Measurements from ENCODE around the gene OBSL1. TPM values are rescaled to one million over a fixed set of nuclear protein-coding genes. Genes with fewer than 3 reads are reported as not detected.
A peak's percentile ranks its signal among the peaks of the same experiment; 100 is the strongest.

The OBSL1 gene
- polyA plus RNA-seq, 2 donors, result 19.9 to 28.6 TPM

- H3K36me3 ChIP-seq (ENCODE audit: control insufficient read depth in 2 of 2, insufficient read depth in 2 of 2, low read length in 1 of 2), result peaks cover 10 to 50% of the 10 kb centered on the region in 2 donors
- WGBS, 2 donors, result 83 to 87% methylated on average over 15 of the region's 15 CpGs
Observed at GRCh38 chr2:219612577-219613286, 41.4 kb upstream of the OBSL1 start.

GRCh38 chr2:219611866-219612576 lies 40.7 kb upstream of the OBSL1 start:
- no peaks in the 10 kb centered on the region for H3K27me3 ChIP-seq (ENCODE audit: control insufficient read depth in 1 of 2, insufficient read depth in 2 of 2, low read length in 2 of 2)
- H3K9me3 ChIP-seq (ENCODE audit: control insufficient read depth in 2 of 2, insufficient read depth in 1 of 2, low read depth in 1 of 2, low read length in 1 of 2), result no peaks in the 10 kb centered on the region
- H3K36me3 ChIP-seq (ENCODE audit: control insufficient read depth in 2 of 2, insufficient read depth in 2 of 2, low read length in 1 of 2), result peaks cover 12 to 51% of the 10 kb centered on the region in 2 donors
- 78 to 79% methylated on average over 12 of the region's 12 CpGs for WGBS, 2 donors
- no peak overlapping the region for H3K4me3 ChIP-seq (ENCODE audit: low read depth in 1 of 2, low read length in 2 of 2)
- no peaks in the 10 kb centered on the region for H3K4me1 ChIP-seq (ENCODE audit: control insufficient read depth in 2 of 2, insufficient read depth in 2 of 2, low read length in 1 of 2)
- H3K27ac ChIP-seq (ENCODE audit: low read depth in 2 of 2, low read length in 1 of 2), result no peak overlapping the region

More at GRCh38 chr2:219612577-219613286, 41.4 kb upstream of the OBSL1 start:
- no peak overlapping the region for H3K4me3 ChIP-seq (ENCODE audit: low read depth in 1 of 2, low read length in 2 of 2)
- no peak overlapping the region for H3K27ac ChIP-seq (ENCODE audit: low read depth in 2 of 2, low read length in 1 of 2)
- H3K27me3 ChIP-seq (ENCODE audit: control insufficient read depth in 1 of 2, insufficient read depth in 2 of 2, low read length in 2 of 2), result no peaks in the 10 kb centered on the region
- no peaks in the 10 kb centered on the region for H3K9me3 ChIP-seq (ENCODE audit: control insufficient read depth in 2 of 2, insufficient read depth in 1 of 2, low read depth in 1 of 2, low read length in 1 of 2)
- no peaks in the 10 kb centered on the region for H3K4me1 ChIP-seq (ENCODE audit: control insufficient read depth in 2 of 2, insufficient read depth in 2 of 2, low read length in 1 of 2)

DNA sequence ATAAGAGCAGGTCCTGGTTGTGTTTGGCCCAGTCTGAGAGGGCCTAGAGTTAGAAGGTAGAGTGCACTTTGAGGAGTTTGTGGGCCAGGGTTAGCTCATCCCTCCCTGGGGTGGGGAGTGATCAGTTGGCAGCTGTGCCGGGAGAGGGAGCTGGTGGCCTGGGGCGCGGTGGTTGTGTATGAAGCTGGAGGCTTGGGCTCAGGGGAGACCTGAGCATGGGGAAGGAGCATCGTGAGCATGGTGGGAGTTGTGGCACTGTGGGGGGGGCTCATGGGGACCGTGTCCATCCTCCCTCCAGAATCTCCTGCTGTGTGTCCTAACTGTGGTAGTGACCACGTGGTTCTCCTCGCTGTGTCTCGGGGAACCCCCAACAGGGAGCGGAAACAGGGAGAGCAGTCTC lies 40.0 kb upstream of the OBSL1 start:
- Histone ChIP-seq H3K27ac (ENCODE audit: low read depth in 2 of 2, low read length in 1 of 2) (no peak overlapping the region), H3K4me3 (ENCODE audit: low read depth in 1 of 2, low read length in 2 of 2) (no peak overlapping the region), H3K36me3 (ENCODE audit: control insufficient read depth in 2 of 2, insufficient read depth in 2 of 2, low read length in 1 of 2) (peaks cover 11 to 51% of the 10 kb centered on the region in 2 donors), H3K4me1 (ENCODE audit: control insufficient read depth in 2 of 2, insufficient read depth in 2 of 2, low read length in 1 of 2) (no peaks in the 10 kb centered on the region), H3K27me3 (ENCODE audit: control insufficient read depth in 1 of 2, insufficient read depth in 2 of 2, low read length in 2 of 2) (no peaks in the 10 kb centered on the region), H3K9me3 (ENCODE audit: control insufficient read depth in 2 of 2, insufficient read depth in 1 of 2, low read depth in 1 of 2, low read length in 1 of 2) (no peaks in the 10 kb centered on the region)
- 94 to 95% methylated on average over 9 of the region's 9 CpGs for WGBS, 2 donors

DNA sequence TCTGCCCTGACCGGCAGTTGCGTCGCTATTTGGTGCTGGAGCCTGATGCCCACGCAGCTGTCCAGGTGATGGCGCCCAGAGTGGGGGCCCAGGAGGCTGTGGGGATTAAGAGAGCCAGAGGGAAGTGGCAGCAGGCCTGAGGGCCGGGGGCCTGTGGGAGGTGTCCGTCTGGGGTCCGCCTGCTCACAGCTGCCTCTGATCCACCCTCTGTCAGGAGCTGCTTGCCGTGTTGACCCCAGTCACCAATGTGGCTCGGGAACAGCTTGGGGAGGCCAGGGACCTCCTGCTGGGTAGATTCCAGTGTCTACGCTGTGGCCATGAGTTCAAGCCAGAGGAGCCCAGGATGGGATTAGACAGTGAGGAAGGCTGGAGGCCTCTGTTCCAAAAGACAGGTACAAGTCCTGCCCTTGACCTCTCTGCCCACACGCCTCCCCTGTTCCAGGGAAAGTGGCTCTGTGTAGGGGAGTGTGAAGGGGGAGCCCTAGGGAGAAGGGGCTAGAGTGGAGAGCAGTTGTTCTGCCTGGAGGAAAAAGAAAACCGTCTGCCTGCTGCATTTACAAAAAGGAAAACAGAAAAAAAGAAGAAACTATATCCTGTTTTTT lies 37.9 kb upstream of the OBSL1 start:
- Histone ChIP-seq H3K36me3 (ENCODE audit: control insufficient read depth in 2 of 2, insufficient read depth in 2 of 2, low read length in 1 of 2) (peaks cover 12 to 41% of the 10 kb centered on the region in 2 donors), H3K27me3 (ENCODE audit: control insufficient read depth in 1 of 2, insufficient read depth in 2 of 2, low read length in 2 of 2) (no peaks in the 10 kb centered on the region), H3K4me3 (ENCODE audit: low read depth in 1 of 2, low read length in 2 of 2) (no peak overlapping the region), H3K27ac (ENCODE audit: low read depth in 2 of 2, low read length in 1 of 2) (peak overlapping the region; percentile 19 to 34), H3K4me1 (ENCODE audit: control insufficient read depth in 2 of 2, insufficient read depth in 2 of 2, low read length in 1 of 2) (no peaks in the 10 kb centered on the region), H3K9me3 (ENCODE audit: control insufficient read depth in 2 of 2, insufficient read depth in 1 of 2, low read depth in 1 of 2, low read length in 1 of 2) (no peaks in the 10 kb centered on the region)
- WGBS, 2 donors, result 87 to 88% methylated on average over 13 of the region's 13 CpGs

GRCh38 chr2:219608399-219608964 lies 37.1 kb upstream of the OBSL1 start:
- Histone ChIP-seq H3K36me3 (ENCODE audit: control insufficient read depth in 2 of 2, insufficient read depth in 2 of 2, low read length in 1 of 2) (peaks cover 12 to 39% of the 10 kb centered on the region in 2 donors), H3K27me3 (ENCODE audit: control insufficient read depth in 1 of 2, insufficient read depth in 2 of 2, low read length in 2 of 2) (no peaks in the 10 kb centered on the region), H3K9me3 (ENCODE audit: control insufficient read depth in 2 of 2, insufficient read depth in 1 of 2, low read depth in 1 of 2, low read length in 1 of 2) (no peaks in the 10 kb centered on the region), H3K27ac (ENCODE audit: low read depth in 2 of 2, low read length in 1 of 2) (no peak overlapping the region), H3K4me3 (ENCODE audit: low read depth in 1 of 2, low read length in 2 of 2) (no peak overlapping the region), H3K4me1 (ENCODE audit: control insufficient read depth in 2 of 2, insufficient read depth in 2 of 2, low read length in 1 of 2) (no peaks in the 10 kb centered on the region)
- WGBS, 2 donors, result 84 to 87% methylated on average over 15 of the region's 15 CpGs

DNA sequence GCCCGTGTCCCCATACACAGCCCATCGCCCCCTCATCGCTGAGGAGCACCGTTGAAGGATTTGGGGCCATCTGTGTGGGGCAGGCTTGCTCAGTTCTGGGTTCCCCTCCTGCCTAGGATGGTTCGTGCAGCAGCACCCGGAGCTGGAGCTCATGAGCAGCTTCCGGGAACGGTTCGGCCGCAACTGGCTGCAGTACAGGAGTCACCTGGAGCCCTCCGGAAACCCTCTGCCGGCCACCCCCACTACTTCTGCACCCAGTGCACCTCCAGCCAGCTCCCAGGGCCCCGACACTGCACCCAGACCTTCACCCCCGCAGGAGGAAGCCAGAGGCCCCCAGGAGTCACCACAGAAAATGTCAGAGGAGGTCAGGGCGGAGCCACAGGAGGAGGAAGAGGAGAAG lies 36.6 kb upstream of the OBSL1 start:
- Histone ChIP-seq H3K27me3 (ENCODE audit: control insufficient read depth in 1 of 2, insufficient read depth in 2 of 2, low read length in 2 of 2) (no peaks in the 10 kb centered on the region), H3K4me3 (ENCODE audit: low read depth in 1 of 2, low read length in 2 of 2) (no peak overlapping the region), H3K9me3 (ENCODE audit: control insufficient read depth in 2 of 2, insufficient read depth in 1 of 2, low read depth in 1 of 2, low read length in 1 of 2) (no peaks in the 10 kb centered on the region), H3K4me1 (ENCODE audit: control insufficient read depth in 2 of 2, insufficient read depth in 2 of 2, low read length in 1 of 2) (no peaks in the 10 kb centered on the region), H3K36me3 (ENCODE audit: control insufficient read depth in 2 of 2, insufficient read depth in 2 of 2, low read length in 1 of 2) (peaks cover 12 to 38% of the 10 kb centered on the region in 2 donors), H3K27ac (ENCODE audit: low read depth in 2 of 2, low read length in 1 of 2) (no peak overlapping the region)
- 92% methylated on average over 15 of the region's 15 CpGs for WGBS, 2 donors

DNA sequence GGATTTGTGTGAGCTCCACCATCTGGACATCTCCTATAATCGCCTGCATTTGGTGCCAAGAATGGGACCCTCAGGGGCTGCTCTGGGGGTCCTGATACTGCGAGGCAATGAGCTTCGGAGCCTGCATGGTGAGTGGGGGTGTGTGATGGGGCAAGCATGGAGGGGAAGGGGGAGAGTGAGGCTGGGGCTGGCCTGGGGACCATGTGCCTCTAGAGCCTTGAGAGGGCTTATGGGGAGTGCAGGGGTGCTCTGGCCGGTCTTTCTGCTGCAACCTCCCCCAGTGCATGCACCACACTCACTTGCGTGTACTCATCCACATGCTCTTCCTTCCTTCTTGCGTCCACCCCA lies 34.2 kb upstream of the OBSL1 start:
- peaks cover 27 to 36% of the 10 kb centered on the region in 2 donors for H3K36me3 ChIP-seq (ENCODE audit: control insufficient read depth in 2 of 2, insufficient read depth in 2 of 2, low read length in 1 of 2)
- WGBS, 2 donors, result 81 to 88% methylated on average over 6 of the region's 6 CpGs

DNA sequence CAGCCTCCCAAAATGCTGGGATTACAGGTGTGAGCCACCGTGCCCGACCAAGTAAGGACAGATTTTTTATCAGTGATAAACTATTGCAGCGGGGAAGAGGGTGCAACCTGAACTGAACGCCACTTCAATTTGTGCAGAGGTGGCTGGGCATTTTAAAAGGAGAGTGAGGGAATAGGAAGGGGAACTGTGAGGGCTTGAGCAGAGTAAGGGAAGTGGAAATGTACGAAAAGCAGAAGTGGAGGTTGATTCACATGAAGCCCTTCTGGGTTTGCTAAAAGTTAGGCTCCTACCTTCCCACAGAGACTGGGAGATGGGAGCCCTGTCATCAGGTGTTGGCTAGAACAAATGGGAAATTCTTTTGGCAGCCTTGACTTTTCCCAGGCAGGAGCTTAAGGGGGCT lies 32.4 kb upstream of the OBSL1 start:
- H3K4me1 ChIP-seq (ENCODE audit: control insufficient read depth in 2 of 2, insufficient read depth in 2 of 2, low read length in 1 of 2), result no peaks in the 10 kb centered on the region
- H3K27me3 ChIP-seq (ENCODE audit: control insufficient read depth in 1 of 2, insufficient read depth in 2 of 2, low read length in 2 of 2), result no peaks in the 10 kb centered on the region
- no peak overlapping the region for H3K27ac ChIP-seq (ENCODE audit: low read depth in 2 of 2, low read length in 1 of 2)
- no peak overlapping the region for H3K4me3 ChIP-seq (ENCODE audit: low read depth in 1 of 2, low read length in 2 of 2)
- H3K36me3 ChIP-seq (ENCODE audit: control insufficient read depth in 2 of 2, insufficient read depth in 2 of 2, low read length in 1 of 2), result peaks cover 27 to 32% of the 10 kb centered on the region in 2 donors
- 88 to 90% methylated on average over 5 of the region's 5 CpGs for WGBS, 2 donors
- no peaks in the 10 kb centered on the region for H3K9me3 ChIP-seq (ENCODE audit: control insufficient read depth in 2 of 2, insufficient read depth in 1 of 2, low read depth in 1 of 2, low read length in 1 of 2)

More for the DNA sequence above, 34.2 kb upstream of the OBSL1 start:
- H3K27ac ChIP-seq (ENCODE audit: low read depth in 2 of 2, low read length in 1 of 2), result no peak overlapping the region
- no peaks in the 10 kb centered on the region for H3K4me1 ChIP-seq (ENCODE audit: control insufficient read depth in 2 of 2, insufficient read depth in 2 of 2, low read length in 1 of 2)
- H3K9me3 ChIP-seq (ENCODE audit: control insufficient read depth in 2 of 2, insufficient read depth in 1 of 2, low read depth in 1 of 2, low read length in 1 of 2), result no peaks in the 10 kb centered on the region
- no peaks in the 10 kb centered on the region for H3K27me3 ChIP-seq (ENCODE audit: control insufficient read depth in 1 of 2, insufficient read depth in 2 of 2, low read length in 2 of 2)
- no peak overlapping the region for H3K4me3 ChIP-seq (ENCODE audit: low read depth in 1 of 2, low read length in 2 of 2)

DNA sequence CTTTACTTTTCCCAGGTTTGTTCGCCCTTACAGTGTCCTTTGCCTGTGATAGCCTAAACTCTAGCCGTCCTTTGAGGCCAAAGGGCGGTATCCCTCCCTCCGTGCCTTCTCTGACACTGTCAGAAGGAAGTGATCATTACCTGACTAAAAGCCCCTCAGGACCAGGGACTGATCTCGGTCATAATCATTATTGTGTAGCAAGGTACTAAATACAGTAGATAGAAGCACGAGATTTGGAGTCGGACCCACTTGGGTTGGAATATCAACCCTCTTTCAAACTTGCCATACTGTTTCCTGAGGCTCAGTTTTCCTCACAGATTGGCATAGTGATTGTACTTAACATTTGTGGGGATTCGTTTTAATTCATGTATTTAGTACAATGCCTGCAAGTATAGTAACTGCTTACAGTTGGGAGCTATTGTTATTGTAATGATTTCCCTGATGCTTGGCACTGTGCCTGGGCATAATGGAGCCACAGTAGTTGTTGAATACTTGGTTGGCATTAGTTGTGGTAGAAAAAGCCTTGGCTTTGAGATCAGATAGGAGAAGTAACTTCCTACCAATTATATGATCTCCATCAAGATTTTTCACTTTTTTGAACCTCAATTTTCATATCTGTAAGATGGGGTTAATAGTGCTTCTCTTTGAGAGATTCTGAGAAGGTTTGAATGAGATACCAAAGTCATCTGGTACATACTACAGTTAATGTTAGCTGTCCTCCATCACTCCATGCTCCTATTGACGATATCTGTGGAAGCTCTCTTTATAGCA lies 27.2 kb upstream of the OBSL1 start:
- peaks cover 10 to 15% of the 10 kb centered on the region in 2 donors for H3K36me3 ChIP-seq (ENCODE audit: control insufficient read depth in 2 of 2, insufficient read depth in 2 of 2, low read length in 1 of 2)

More for the DNA sequence above, 27.2 kb upstream of the OBSL1 start:
- WGBS, 2 donors, result 25 to 26% methylated on average over 9 of the region's 9 CpGs
- Histone ChIP-seq H3K27ac (ENCODE audit: low read depth in 2 of 2, low read length in 1 of 2) (peak overlapping the region; percentile 95 to 96), H3K4me1 (ENCODE audit: control insufficient read depth in 2 of 2, insufficient read depth in 2 of 2, low read length in 1 of 2) (no peaks in the 10 kb centered on the region), H3K4me3 (ENCODE audit: low read depth in 1 of 2, low read length in 2 of 2) (peak overlapping the region; percentile 68 to 78), H3K27me3 (ENCODE audit: control insufficient read depth in 1 of 2, insufficient read depth in 2 of 2, low read length in 2 of 2) (no peaks in the 10 kb centered on the region), H3K9me3 (ENCODE audit: control insufficient read depth in 2 of 2, insufficient read depth in 1 of 2, low read depth in 1 of 2, low read length in 1 of 2) (no peaks in the 10 kb centered on the region)

All from esophagus (tissue), 2 donors.